Breast epithelium (tissue), 3 donors: Measurements from ENCODE around the gene EIF2D.

Experiments
- POLR2AphosphoS5 ChIP-seq, 3 donors: sonication (generic); formaldehyde crosslinking; IDR thresholded peaks; one replicate each; pipeline ENCODE4 v1.6.1; 2017; ENCODE audit warnings: antibody characterized with exemption in 3 of 3
- TF ChIP-seq, protein P1 (sequence below), 3 donors: fragments of 450-650 bp; IDR thresholded peaks; one replicate each; pipeline ENCODE4 v1.5.1; 2016 to 2017; ENCODE audit warnings: antibody characterized with exemption in 3 of 3, mild to moderate bottlenecking in 3 of 3, moderate library complexity in 3 of 3

DNA sequence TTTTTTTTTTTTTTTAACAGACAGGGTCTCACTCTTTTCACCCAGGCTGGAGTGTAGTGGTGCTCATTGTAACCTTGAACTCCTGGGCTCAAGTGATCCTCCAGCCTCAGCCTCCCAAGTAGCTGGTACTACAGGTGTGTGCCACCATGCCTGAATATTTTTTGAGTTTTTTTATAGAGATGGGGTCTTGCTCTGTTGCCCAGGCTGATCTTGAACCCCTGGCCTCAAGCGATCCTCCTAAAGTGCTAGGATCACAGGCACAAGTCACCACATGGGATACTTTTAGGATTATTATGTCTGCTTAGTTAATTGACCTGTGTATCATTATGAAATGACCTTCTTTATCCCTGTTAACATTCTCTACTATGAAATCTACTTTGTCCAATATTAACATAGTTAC lies 66.9 kb downstream of the EIF2D start:
- no peak for TF ChIP-seq POLR2AphosphoS5 (IDR thresholded peaks at IDR 0.05)
- TF ChIP-seq, protein P1, sequence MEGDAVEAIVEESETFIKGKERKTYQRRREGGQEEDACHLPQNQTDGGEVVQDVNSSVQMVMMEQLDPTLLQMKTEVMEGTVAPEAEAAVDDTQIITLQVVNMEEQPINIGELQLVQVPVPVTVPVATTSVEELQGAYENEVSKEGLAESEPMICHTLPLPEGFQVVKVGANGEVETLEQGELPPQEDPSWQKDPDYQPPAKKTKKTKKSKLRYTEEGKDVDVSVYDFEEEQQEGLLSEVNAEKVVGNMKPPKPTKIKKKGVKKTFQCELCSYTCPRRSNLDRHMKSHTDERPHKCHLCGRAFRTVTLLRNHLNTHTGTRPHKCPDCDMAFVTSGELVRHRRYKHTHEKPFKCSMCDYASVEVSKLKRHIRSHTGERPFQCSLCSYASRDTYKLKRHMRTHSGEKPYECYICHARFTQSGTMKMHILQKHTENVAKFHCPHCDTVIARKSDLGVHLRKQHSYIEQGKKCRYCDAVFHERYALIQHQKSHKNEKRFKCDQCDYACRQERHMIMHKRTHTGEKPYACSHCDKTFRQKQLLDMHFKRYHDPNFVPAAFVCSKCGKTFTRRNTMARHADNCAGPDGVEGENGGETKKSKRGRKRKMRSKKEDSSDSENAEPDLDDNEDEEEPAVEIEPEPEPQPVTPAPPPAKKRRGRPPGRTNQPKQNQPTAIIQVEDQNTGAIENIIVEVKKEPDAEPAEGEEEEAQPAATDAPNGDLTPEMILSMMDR (IDR thresholded peaks at IDR 0.05) = no peak
